ENCODE measurements around the gene PAM16. TPM values are rescaled to one million over a fixed set of nuclear protein-coding genes. Genes with fewer than 3 reads are reported as not detected.

The PAM16 gene
- polyA plus RNA-seq, 3 donors, result 57.2 to 86.6 (median 64.8) TPM

GRCh38 chr16:4298761-4299522 lies 52.2 kb downstream of the PAM16 start:
- WGBS, 3 donors, result 29 to 61% (median 38%) methylated on average over 15 of the region's 15 CpGs
- no peak overlapping the region for H3K27ac ChIP-seq (ENCODE audit: low read depth, low read length)

DNA sequence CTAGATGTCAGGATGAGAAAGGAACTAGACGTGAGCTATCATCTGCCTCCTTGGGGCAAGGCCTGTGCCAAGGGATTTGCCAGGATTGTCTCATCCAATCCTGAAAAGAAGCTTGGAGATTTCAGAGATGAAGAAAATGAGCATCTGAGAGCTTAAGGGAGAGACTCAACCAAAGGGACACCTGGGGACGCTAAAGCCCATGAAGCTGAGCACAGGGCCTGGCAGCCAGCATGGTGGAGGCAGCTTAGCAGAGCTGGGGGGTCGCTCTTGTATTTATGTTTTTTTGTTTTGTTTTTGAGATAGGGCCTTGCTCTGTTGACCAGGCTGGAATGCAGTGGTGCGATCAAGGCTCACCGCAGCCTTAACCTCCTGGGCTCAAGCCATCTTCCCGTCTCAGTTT lies 53.6 kb downstream of the PAM16 start:
- no peak overlapping the region for H3K27ac ChIP-seq (ENCODE audit: low read depth, low read length)
- WGBS, 3 donors, result 95 to 96% (median 95%) methylated on average over 6 of the region's 6 CpGs

DNA sequence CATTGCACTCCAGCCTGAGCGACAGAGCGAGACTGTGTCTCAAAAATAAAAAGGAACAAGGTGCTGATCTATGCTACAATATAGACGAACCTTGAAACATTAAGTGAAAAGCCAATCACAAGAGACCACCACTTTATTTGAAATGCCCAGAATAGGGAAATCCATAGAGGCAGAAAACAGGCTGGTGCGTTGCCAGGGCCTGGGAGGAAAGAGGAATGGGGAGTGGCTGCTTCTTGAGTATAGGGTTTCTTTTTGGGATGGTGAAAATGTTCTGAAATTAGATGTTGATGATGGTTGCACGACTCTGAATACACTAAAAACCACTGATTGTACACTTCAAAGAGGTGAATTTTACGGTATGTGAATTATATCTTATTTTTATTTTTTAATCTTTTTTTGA lies 55.5 kb downstream of the PAM16 start:
- H3K27ac ChIP-seq (ENCODE audit: low read depth, low read length), result no peak overlapping the region
- WGBS, 3 donors, result 83 to 91% (median 83%) methylated on average over 6 of the region's 6 CpGs

DNA sequence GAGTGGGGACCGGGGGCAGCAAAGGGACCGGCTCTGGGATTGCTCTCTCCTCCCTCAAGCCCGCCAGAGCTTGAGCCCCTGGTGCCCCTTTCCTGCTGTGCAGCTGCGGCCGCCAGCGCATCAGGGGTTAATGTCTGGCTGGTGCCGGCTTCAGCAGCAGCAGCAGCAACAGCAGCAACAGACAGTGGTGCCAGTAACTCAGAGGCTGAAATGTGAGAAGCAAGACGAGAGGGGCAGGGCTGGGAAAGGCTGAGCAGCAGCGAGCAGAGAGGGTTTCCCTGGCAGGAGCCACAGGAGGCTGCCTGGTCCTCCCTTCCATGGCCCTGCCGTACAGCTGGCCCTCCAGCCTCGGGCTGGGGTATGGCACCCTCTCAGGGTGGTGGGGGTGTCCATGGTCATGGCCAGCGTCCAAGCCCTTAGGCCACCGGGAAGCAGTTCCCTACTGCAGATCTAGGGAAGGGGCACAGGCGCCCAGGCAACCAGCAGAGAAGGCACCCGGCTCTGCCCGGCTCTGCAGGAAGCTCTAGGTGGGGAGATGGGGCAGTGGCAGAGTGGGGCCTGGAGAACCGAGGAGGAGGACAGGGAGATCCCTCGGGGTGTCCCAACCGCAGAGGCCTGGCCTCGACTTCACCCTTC lies 57.2 kb downstream of the PAM16 start:
- no peak overlapping the region for H3K27ac ChIP-seq (ENCODE audit: low read depth, low read length)
- WGBS, 3 donors, result 11 to 30% (median 23%) methylated on average over 17 to 20 of the region's 20 CpGs

GRCh38 chr16:4293181-4293716 lies 57.9 kb downstream of the PAM16 start:
- H3K27ac ChIP-seq (ENCODE audit: low read depth, low read length), result no peak overlapping the region
- 68 to 71% (median 71%) methylated on average over 14 of the region's 14 CpGs for WGBS, 3 donors

DNA sequence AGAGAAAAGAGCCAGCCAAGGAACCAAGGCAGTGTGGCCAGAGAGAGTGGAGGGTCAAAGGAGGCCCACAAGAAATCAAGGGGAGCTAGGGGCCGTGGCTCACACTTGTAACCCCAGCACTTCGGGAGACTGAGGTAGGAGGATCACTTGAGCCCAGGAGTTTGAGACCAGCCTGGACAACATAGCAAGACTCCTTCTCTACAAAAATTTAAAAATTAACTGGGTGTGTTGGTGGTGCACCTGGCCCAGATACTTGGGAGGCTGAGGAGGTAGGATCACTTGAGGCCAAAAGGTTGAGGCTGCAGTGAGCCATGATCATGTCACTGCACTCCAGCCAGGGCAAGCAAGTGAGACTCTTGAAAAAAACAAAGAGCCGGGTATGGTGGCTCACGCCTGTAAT lies 59.4 kb downstream of the PAM16 start:
- 94 to 100% (median 96%) methylated on average over 4 of the region's 4 CpGs for WGBS, 3 donors
- H3K27ac ChIP-seq (ENCODE audit: low read depth, low read length), result no peak overlapping the region

Other genes starting within 250 kb of the PAM16 start
- 1 to 10 TPM; 5.3 to 8.6 (median 6.9) TPM for gene ADCY9, start 234.9 kb downstream of the PAM16 start, polyA plus RNA-seq
- gene SRL, start 109.2 kb downstream of the PAM16 start, polyA plus RNA-seq, result 1 to 10 TPM in 2 of 3 donors, under 1 TPM in 1; 0.48 to 2.7 (median 1.0) TPM
- 1 to 10 TPM; 5.1 to 9.4 (median 5.7) TPM for gene TFAP4, start 78.3 kb downstream of the PAM16 start, polyA plus RNA-seq
- gene GLIS2, start 35.3 kb downstream of the PAM16 start, polyA plus RNA-seq, result 10 to 100 TPM in 2 of 3 donors, 1 to 10 TPM in 1; 6.2 to 13.6 (median 11.2) TPM
- gene VASN, start 20.5 kb upstream of the PAM16 start, polyA plus RNA-seq, result 10 to 100 TPM in 2 of 3 donors, 1 to 10 TPM in 1; 6.0 to 33.9 (median 13.3) TPM
- gene CORO7, start 65.3 kb upstream of the PAM16 start, polyA plus RNA-seq, result 10 to 100 TPM; 10.1 to 23.6 (median 18.6) TPM
- 10 to 100 TPM; 21.6 to 35.5 (median 27.0) TPM for gene DNAJA3, start 74.5 kb upstream of the PAM16 start, polyA plus RNA-seq
- 10 to 100 TPM; 33.7 to 38.0 (median 36.4) TPM for gene NMRAL1, start 123.3 kb upstream of the PAM16 start, polyA plus RNA-seq
- gene HMOX2, start 125.1 kb upstream of the PAM16 start, polyA plus RNA-seq, result 10 to 100 TPM; 28.2 to 81.1 (median 45.7) TPM
- 10 to 100 TPM; 13.6 to 17.0 (median 16.1) TPM for gene CDIP1, start 187.5 kb upstream of the PAM16 start, polyA plus RNA-seq
- under 1 TPM in 2 of 3 donors, not detected in 1; 0.01 to 0.21 TPM for gene C16orf96, start 205.0 kb upstream of the PAM16 start, polyA plus RNA-seq